Lower lobe of right lung (tissue), 2 donors: Measurements from ENCODE around the gene TMEM63B. TPM values are rescaled to one million over a fixed set of nuclear protein-coding genes. Genes with fewer than 3 reads are reported as not detected.

Source experiments
- ATAC-seq, 2 donors: fragments of 200-7000 bp; cut with Tn5 transposase; one replicate each; pipeline ENCODE4 v1.9.1; 2020 to 2022; ENCODE audit warnings: mild to moderate bottlenecking in 2 of 2, moderate library complexity in 2 of 2
- DNase-seq: peaks from one replicate; pipeline ENCODE4 v3.0.0-alpha.2; 2020
- H3K27ac ChIP-seq: fragments of 200-600 bp; one replicate; pipeline ENCODE4 v1.8.0; 2022
- H3K27me3 ChIP-seq: fragments of 200-600 bp; one replicate; pipeline ENCODE4 v1.8.0; 2022; ENCODE audit warnings: low read depth
- H3K36me3 ChIP-seq: fragments of 200-600 bp; one replicate; pipeline ENCODE4 v1.8.0; 2022; ENCODE audit warnings: mild to moderate bottlenecking
- H3K4me1 ChIP-seq: fragments of 200-600 bp; one replicate; pipeline ENCODE4 v1.8.0; 2022
- H3K4me3 ChIP-seq: fragments of 200-600 bp; one replicate; pipeline ENCODE4 v1.8.0; 2022; ENCODE audit warnings: mild to moderate bottlenecking
- H3K9me3 ChIP-seq: fragments of 200-600 bp; one replicate; pipeline ENCODE4 v1.8.0; 2022
- intact Hi-C: fragments of 100-400 bp; cut with DNase I; formaldehyde crosslinking; loops from one replicate; pipeline ENCODE4 v1.11.0; 2022
- total RNA-seq: library from RNA; stranded (reverse); fragmentation: NEBNext Ultra II Directional; extraction: Animal tissue kit (Norgen Biotek cat#: 25700); gene quantifications from one replicate; pipeline ENCODE4 v1.2.1, GENCODE V29; 2021
- TF ChIP-seq, protein P1 (sequence below): fragments of 200-600 bp; IDR thresholded peaks from one replicate; pipeline ENCODE4 v1.8.0; 2022; ENCODE audit warnings: antibody characterized with exemption, mild to moderate bottlenecking
- donor health status: DM: no; HTN: yes; CAD: no; lungs with severe emphysema.

The TMEM63B gene
- total RNA-seq, 1 donor from 2014 or later, result 99.2 TPM

DNA sequence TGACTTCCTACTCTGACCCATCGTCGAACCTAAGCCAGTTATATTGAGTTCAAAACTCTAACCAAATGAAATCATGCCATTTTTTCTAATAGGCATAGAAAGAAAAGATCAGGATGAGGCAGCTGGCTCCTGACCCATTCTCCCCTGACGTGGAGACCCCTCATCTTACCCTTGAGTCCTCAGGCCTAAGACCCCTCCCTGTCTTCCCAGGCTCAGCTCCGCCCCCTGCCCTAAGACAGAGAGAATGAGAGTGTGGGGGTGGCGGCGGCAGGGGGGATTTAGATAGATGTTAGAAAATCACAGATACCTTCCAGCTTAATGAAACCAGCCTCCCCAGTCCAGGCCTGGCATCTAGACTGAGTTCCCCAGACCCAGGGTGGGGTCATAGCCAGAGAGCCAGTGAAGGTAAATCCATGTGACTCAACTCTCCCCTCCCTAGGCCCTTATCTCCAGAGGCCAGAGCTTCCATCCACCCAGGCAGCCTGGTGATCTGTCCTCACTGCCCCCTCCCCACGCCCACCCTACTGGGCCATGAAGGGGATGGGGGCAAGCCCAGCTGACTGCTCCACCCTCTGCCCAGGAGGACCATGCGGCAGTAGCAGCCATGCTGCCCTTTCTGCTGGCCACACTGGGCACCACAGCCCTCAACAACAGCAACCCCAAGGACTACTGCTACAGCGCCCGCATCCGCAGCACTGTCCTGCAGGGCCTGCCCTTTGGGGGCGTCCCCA lies 6.8 kb downstream of the TMEM63B start:
- H3K36me3 ChIP-seq, result peaks cover 49% of the 10 kb centered on the region
- ATAC-seq (peak in 1 of 2 donors; percentile 8), DNase-seq (no peak)
- peaks cover 26% of the 10 kb centered on the region for H3K4me1 ChIP-seq
- no peaks in the 10 kb centered on the region for H3K9me3 ChIP-seq
- TF ChIP-seq, protein P1, sequence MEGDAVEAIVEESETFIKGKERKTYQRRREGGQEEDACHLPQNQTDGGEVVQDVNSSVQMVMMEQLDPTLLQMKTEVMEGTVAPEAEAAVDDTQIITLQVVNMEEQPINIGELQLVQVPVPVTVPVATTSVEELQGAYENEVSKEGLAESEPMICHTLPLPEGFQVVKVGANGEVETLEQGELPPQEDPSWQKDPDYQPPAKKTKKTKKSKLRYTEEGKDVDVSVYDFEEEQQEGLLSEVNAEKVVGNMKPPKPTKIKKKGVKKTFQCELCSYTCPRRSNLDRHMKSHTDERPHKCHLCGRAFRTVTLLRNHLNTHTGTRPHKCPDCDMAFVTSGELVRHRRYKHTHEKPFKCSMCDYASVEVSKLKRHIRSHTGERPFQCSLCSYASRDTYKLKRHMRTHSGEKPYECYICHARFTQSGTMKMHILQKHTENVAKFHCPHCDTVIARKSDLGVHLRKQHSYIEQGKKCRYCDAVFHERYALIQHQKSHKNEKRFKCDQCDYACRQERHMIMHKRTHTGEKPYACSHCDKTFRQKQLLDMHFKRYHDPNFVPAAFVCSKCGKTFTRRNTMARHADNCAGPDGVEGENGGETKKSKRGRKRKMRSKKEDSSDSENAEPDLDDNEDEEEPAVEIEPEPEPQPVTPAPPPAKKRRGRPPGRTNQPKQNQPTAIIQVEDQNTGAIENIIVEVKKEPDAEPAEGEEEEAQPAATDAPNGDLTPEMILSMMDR, result no peak
- peak overlapping the region; percentile 26 for H3K27ac ChIP-seq
- no peak overlapping the region for H3K4me3 ChIP-seq
- H3K27me3 ChIP-seq, result no peaks in the 10 kb centered on the region
- intact Hi-C loops, result no loop called here

- no peak for DNase-seq
- intact Hi-C loops, result no loop called here
- Histone ChIP-seq H3K4me1 (peaks cover 26% of the 10 kb centered on the region), H3K9me3 (no peaks in the 10 kb centered on the region), H3K27ac (no peak overlapping the region), H3K4me3 (no peak overlapping the region), H3K36me3 (peaks cover 60% of the 10 kb centered on the region), H3K27me3 (no peaks in the 10 kb centered on the region)
- TF ChIP-seq, protein P1, result no peak
- ATAC-seq, result no peak
Measured at GRCh38 chr6:44135173-44135758, 7.9 kb downstream of the TMEM63B start.

DNA sequence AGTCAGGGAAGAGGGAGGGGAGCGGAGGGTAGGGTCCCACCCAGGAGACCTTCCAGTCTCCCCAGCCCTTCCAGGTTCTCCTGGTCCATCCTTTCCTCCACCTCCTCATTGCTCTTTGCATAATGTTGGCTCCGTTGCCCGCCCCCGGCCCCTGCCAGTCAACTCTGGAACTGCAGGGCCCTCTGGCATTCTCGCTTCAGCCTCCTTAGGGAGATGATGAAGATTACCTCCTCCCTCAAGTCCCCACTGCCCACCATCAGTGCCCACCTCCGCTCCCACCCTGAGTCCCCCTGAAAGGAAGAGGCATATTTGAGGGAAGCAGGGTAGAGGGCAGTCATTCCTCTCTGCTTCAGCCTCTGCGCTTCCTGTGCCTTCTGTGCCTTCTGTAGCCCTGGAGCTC lies 8.5 kb downstream of the TMEM63B start:
- DNase-seq, result no peak
- Histone ChIP-seq H3K36me3 (peaks cover 62% of the 10 kb centered on the region), H3K9me3 (no peaks in the 10 kb centered on the region), H3K4me3 (no peak overlapping the region), H3K27ac (no peak overlapping the region), H3K4me1 (peaks cover 26% of the 10 kb centered on the region), H3K27me3 (no peaks in the 10 kb centered on the region)
- TF ChIP-seq, protein P1, result no peak
- ATAC-seq, result no peak
- intact Hi-C loops, result no loop called here

DNA sequence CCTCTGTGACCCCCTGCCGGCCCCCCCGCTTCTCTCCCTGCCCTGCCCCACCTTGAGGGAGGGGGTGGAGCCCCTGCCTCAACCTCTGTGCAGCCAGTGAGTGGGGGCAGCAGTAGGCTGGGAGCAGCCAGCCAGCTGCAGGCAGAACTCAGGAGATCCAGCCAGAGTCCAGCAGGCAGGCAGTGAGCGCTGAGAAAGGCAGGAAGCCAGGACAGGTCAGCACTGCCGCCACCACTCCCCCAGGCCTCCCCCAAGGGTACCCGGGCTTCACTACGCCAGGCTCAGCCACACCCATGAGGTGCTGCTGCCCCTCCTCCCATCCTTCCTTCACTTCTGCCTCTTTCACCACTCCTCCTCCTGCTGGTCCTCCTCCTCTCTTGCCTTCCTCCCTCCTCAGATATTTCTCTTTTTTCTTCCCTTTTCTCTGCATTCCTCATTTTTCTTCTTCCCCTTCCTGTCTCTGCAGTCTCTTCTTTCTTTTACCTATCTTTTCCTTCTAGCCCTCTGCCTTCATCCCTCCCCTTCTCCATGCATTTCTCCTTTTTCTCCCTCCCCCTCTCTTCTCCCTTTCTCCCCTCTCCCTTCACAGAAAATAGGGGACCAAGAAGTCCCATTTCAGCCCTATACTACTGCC lies 11.5 kb downstream of the TMEM63B start:
- intact Hi-C loops, result no loop called here
- Histone ChIP-seq H3K27ac (no peak overlapping the region), H3K4me1 (peaks cover 6% of the 10 kb centered on the region), H3K9me3 (no peaks in the 10 kb centered on the region), H3K27me3 (no peaks in the 10 kb centered on the region), H3K4me3 (no peak overlapping the region), H3K36me3 (peaks cover 92% of the 10 kb centered on the region)
- DNase-seq (no peak), ATAC-seq (no peak)
- TF ChIP-seq, protein P1, result no peak

DNA sequence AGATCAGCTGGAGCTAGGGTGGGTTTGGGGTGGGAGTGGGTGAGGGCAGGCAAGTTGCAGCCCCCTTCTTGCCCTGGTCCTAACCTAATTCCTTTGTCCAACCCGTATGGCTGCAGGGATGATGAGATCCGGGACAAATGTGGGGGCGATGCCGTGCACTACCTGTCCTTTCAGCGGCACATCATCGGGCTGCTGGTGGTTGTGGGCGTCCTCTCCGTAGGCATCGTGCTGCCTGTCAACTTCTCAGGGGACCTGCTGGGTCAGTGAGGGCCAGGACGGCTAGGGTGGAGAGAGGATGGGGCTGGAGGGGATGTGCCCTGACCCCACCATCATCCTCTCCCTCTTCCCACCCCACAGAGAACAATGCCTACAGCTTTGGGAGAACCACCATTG lies 12.0 kb downstream of the TMEM63B start:
- Histone ChIP-seq H3K9me3 (no peaks in the 10 kb centered on the region), H3K4me1 (peaks cover 1% of the 10 kb centered on the region), H3K4me3 (no peak overlapping the region), H3K27me3 (no peaks in the 10 kb centered on the region), H3K27ac (no peak overlapping the region), H3K36me3 (peaks cover 96% of the 10 kb centered on the region)
- DNase-seq, result no peak
- intact Hi-C loops, result no loop called here
- TF ChIP-seq, protein P1, result no peak
- ATAC-seq, result no peak
